ENCODE measurements around the gene NAB2. TPM values are rescaled to one million over a fixed set of nuclear protein-coding genes. Genes with fewer than 3 reads are reported as not detected.

The NAB2 gene
- total RNA-seq, 4 donors from 2014 or later: 7.4 to 17.0 (median 10.3) TPM

GRCh38 chr12:57096099-57096572 is 7.2 kb downstream of the NAB2 start:
- no peaks in the 10 kb centered on the region for H3K27me3 ChIP-seq
- H3K4me1 ChIP-seq: peaks cover 0 to 47% (median 15%) of the 10 kb centered on the region in 4 donors
- no peaks in the 10 kb centered on the region for H3K9me3 ChIP-seq
- H3K27ac ChIP-seq: peak overlapping the region in 1 of 4 donors; percentile 46
- no peak for DNase-seq
- no peak for TF ChIP-seq POLR2A (IDR thresholded peaks at IDR 0.05)
- TF ChIP-seq CTCF (IDR thresholded peaks at IDR 0.05): no peak
- H3K4me3 ChIP-seq: no peak overlapping the region
- peaks cover 0 to 80% (median 0%) of the 10 kb centered on the region in 3 donors for H3K36me3 ChIP-seq

GRCh38 chr12:57096748-57097553 is 8.0 kb downstream of the NAB2 start:
- H3K27ac ChIP-seq: peak overlapping the region in 1 of 4 donors; percentile 46

DNA sequence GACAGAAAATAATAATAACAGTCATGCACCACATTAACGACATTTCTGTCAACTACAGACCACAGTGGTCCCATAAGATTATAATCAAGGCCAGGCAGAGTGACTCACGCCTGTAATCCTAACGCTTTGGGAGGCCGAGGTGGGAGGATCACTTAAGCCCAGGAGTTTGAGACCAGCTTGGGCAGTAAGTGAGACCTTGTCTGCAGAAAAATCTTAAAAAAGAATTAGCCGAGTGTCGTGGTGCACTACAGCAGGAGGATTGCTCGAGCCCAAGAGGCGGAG is 8.6 kb downstream of the NAB2 start:
- Histone ChIP-seq H3K27me3 (no peaks in the 10 kb centered on the region), H3K4me3 (no peak overlapping the region), H3K36me3 (peaks cover 0 to 83% (median 0%) of the 10 kb centered on the region in 3 donors), H3K9me3 (no peaks in the 10 kb centered on the region), H3K4me1 (peaks cover 0 to 45% (median 13%) of the 10 kb centered on the region in 4 donors), H3K27ac (peak overlapping the region in 1 of 4 donors; percentile 46)
- TF ChIP-seq POLR2A (IDR thresholded peaks at IDR 0.05): no peak
- DNase-seq: no peak

More at GRCh38 chr12:57096748-57097553, 8.0 kb downstream of the NAB2 start:
- peaks cover 0 to 83% (median 0%) of the 10 kb centered on the region in 3 donors for H3K36me3 ChIP-seq
- peaks cover 0 to 45% (median 13%) of the 10 kb centered on the region in 4 donors for H3K4me1 ChIP-seq
- H3K27me3 ChIP-seq: no peaks in the 10 kb centered on the region
- TF ChIP-seq POLR2A (IDR thresholded peaks at IDR 0.05) (no peak), CTCF (IDR thresholded peaks at IDR 0.05) (no peak)
- H3K9me3 ChIP-seq: no peaks in the 10 kb centered on the region
- no peak overlapping the region for H3K4me3 ChIP-seq
- no peak for DNase-seq

DNA sequence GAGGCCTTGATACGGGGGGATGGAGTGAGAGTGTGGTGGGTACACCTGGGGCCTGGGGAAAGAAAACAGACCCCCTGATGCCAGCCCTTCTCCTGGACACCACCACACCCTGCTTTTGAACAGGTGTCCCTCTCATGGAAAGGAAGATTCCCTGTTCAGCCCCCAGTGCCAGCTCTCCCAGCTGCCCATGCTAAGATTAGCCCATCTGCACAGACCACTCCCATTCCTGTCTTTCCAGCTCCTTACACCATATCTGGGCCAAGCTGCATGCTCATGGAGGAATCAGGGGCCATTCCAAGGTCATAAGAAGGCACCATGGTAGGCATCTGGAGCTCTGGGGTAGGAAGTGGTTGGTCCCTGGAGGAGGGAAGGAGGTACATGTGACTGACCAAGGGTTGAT is 9.6 kb downstream of the NAB2 start:
- no peak overlapping the region for H3K27ac ChIP-seq
- peaks cover 0 to 76% (median 0%) of the 10 kb centered on the region in 3 donors for H3K36me3 ChIP-seq
- peaks cover 0 to 45% (median 6%) of the 10 kb centered on the region in 4 donors for H3K4me1 ChIP-seq
- H3K9me3 ChIP-seq: no peaks in the 10 kb centered on the region
- H3K4me3 ChIP-seq: no peak overlapping the region
- DNase-seq: no peak
- TF ChIP-seq POLR2A (IDR thresholded peaks at IDR 0.05) (no peak), CTCF (IDR thresholded peaks at IDR 0.05) (no peak)
- H3K27me3 ChIP-seq: no peaks in the 10 kb centered on the region

GRCh38 chr12:57099047-57099714 is 10.3 kb downstream of the NAB2 start:
- no peak for DNase-seq
- no peak for TF ChIP-seq CTCF (IDR thresholded peaks at IDR 0.05)
- H3K27me3 ChIP-seq: no peaks in the 10 kb centered on the region
- H3K36me3 ChIP-seq: peaks cover 0 to 81% (median 0%) of the 10 kb centered on the region in 3 donors
- H3K27ac ChIP-seq: no peak overlapping the region
- no peak overlapping the region for H3K4me3 ChIP-seq
- peaks cover 0 to 42% (median 2%) of the 10 kb centered on the region in 4 donors for H3K4me1 ChIP-seq
- H3K9me3 ChIP-seq: no peaks in the 10 kb centered on the region

DNA sequence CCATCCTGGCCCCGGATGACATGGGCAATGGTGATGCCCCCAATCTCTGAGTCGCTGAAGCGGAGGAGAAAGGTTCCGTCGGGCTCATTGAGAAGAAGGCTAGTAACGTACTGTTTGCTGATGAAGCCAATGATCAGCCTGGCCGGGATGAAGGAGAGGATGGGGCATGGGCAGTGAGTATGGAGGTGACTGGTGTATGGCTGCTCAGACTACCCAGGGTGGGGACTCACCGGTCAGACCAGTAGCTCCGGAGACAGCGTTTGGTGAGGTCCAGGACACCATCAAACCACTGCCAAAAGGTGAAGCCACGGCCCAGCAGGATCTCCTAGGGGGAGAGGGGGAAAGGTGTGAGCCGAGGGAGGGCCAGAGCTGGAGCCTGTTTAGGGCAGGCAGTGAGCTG is 10.9 kb downstream of the NAB2 start:
- no peak for TF ChIP-seq POLR2A (IDR thresholded peaks at IDR 0.05)
- TF ChIP-seq CTCF (IDR thresholded peaks at IDR 0.05): no peak
- Histone ChIP-seq H3K36me3 (peaks cover 0 to 83% (median 0%) of the 10 kb centered on the region in 3 donors), H3K4me3 (no peak overlapping the region), H3K4me1 (peaks cover 0 to 38% (median 0%) of the 10 kb centered on the region in 4 donors), H3K9me3 (no peaks in the 10 kb centered on the region), H3K27me3 (no peaks in the 10 kb centered on the region), H3K27ac (no peak overlapping the region)
- DNase-seq: no peak
